Suppressor macrophage treated with lipopolysaccharide for 4 hours (primary cell): ENCODE measurements around the gene SLC22A5.
A peak's percentile ranks its signal among the peaks of the same experiment; 100 is the strongest.

Experiments
- DNase-seq: peaks from one replicate; pipeline ENCODE4 v3.0.0-alpha.2; 2020

The SLC22A5 gene

GRCh38 chr5:132369474-132370180 lies at the start of gene SLC22A5:
Gene SLC22A5, plus strand, starts transcription at chr5:132369710. Its CDS starts 263 bp downstream, at chr5:132369973.
- DNase-seq = peak; percentile 67

GRCh38 chr5:132319975-132320374 lies 49.5 kb upstream of the SLC22A5 start:
- DNase-seq = no peak

- no peak for DNase-seq
Measured at GRCh38 chr5:132321109-132321721, 48.3 kb upstream of the SLC22A5 start.

- no peak for DNase-seq
Measured at GRCh38 chr5:132322266-132322665, 47.2 kb upstream of the SLC22A5 start.

GRCh38 chr5:132323202-132323601 lies 46.3 kb upstream of the SLC22A5 start:
- no peak for DNase-seq

GRCh38 chr5:132325691-132326090 lies 43.8 kb upstream of the SLC22A5 start:
- DNase-seq = no peak

- no peak for DNase-seq
Measured at GRCh38 chr5:132327252-132327955, 42.1 kb upstream of the SLC22A5 start.

GRCh38 chr5:132334812-132335211 lies 34.7 kb upstream of the SLC22A5 start:
- no peak for DNase-seq

- DNase-seq = no peak
Measured at GRCh38 chr5:132335402-132335801, 34.1 kb upstream of the SLC22A5 start.

- no peak for DNase-seq
Measured at GRCh38 chr5:132339502-132339901, 30.0 kb upstream of the SLC22A5 start.

GRCh38 chr5:132342291-132343180 lies 27.0 kb upstream of the SLC22A5 start:
- DNase-seq = no peak

GRCh38 chr5:132344775-132345514 lies 24.6 kb upstream of the SLC22A5 start:
- DNase-seq = no peak

GRCh38 chr5:132353486-132353995 lies 16.0 kb upstream of the SLC22A5 start:
- DNase-seq = no peak

GRCh38 chr5:132354381-132355139 lies 14.9 kb upstream of the SLC22A5 start:
- DNase-seq = peak; percentile 65

GRCh38 chr5:132355140-132355765 lies 14.3 kb upstream of the SLC22A5 start:
- DNase-seq = no peak

- DNase-seq = no peak
Measured at GRCh38 chr5:132358775-132359174, 10.7 kb upstream of the SLC22A5 start.

GRCh38 chr5:132362086-132362485 lies 7.4 kb upstream of the SLC22A5 start:
- no peak for DNase-seq

- peak; percentile 69 for DNase-seq
Measured at GRCh38 chr5:132363431-132364112, 5.9 kb upstream of the SLC22A5 start.

- DNase-seq = peak; percentile 92
Measured at GRCh38 chr5:132364319-132364718, 5.2 kb upstream of the SLC22A5 start.

GRCh38 chr5:132365213-132365612 lies 4.3 kb upstream of the SLC22A5 start:
- no peak for DNase-seq
